ENCODE results near the gene C11orf71.

DNA sequence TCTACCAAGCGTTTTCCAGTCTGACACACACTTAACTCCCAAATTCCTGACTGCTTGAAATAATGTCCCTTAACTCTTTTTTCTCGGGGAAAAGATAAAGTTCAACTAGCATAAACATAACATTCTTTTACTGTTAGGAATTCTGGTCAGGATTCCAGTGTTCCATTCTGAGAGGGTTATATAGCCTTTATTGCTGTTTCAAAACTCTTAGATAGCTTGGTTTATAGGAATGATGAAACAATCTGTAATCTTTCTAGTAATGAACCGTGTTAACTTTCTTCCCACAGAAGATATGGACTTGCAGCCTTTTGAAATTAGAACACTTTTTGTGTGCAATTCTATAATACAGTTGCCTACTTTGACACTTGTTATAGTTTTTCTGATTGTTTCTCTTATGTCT lies 47.6 kb upstream of the C11orf71 start:
- TF ChIP-seq, protein P1, sequence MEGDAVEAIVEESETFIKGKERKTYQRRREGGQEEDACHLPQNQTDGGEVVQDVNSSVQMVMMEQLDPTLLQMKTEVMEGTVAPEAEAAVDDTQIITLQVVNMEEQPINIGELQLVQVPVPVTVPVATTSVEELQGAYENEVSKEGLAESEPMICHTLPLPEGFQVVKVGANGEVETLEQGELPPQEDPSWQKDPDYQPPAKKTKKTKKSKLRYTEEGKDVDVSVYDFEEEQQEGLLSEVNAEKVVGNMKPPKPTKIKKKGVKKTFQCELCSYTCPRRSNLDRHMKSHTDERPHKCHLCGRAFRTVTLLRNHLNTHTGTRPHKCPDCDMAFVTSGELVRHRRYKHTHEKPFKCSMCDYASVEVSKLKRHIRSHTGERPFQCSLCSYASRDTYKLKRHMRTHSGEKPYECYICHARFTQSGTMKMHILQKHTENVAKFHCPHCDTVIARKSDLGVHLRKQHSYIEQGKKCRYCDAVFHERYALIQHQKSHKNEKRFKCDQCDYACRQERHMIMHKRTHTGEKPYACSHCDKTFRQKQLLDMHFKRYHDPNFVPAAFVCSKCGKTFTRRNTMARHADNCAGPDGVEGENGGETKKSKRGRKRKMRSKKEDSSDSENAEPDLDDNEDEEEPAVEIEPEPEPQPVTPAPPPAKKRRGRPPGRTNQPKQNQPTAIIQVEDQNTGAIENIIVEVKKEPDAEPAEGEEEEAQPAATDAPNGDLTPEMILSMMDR (IDR thresholded peaks at IDR 0.05) = no peak
- TF ChIP-seq EP300 (IDR thresholded peaks at IDR 0.05) = no peak
